Neural cell (in vitro differentiated cells): Measurements from ENCODE around the gene AEBP2.

Experiments used
- EP300 ChIP-seq: fragments of 450-650 bp; conservative IDR thresholded peaks from 2 replicates; pipeline ENCODE4 v1.6.1; 2014; ENCODE audit warnings: antibody characterized with exemption, mild to moderate bottlenecking, moderate library complexity; ENCODE audit not compliant: poor library complexity, severe bottlenecking
- EZH2 ChIP-seq: fragments of 200-600, 300-800 bp; shearing (Covaris generic), sonication (generic); IDR thresholded peaks from 2 replicates; pipeline ENCODE4 v1.6.1; 2014; ENCODE audit warnings: antibody characterized with exemption, low read length, borderline replicate concordance, mild to moderate bottlenecking; ENCODE audit not compliant: insufficient read depth, poor library complexity, severe bottlenecking
- MXI1 ChIP-seq: fragments of 450-650 bp; conservative IDR thresholded peaks from 2 replicates; pipeline ENCODE4 v1.6.1; 2014; ENCODE audit warnings: antibody characterized with exemption, mild to moderate bottlenecking; ENCODE audit not compliant: poor library complexity, severe bottlenecking
- POLR2AphosphoS5 ChIP-seq: IDR thresholded peaks from 2 replicates; pipeline ENCODE4 v1.6.1; 2012
- RAD21 ChIP-seq: fragments of 450-650 bp; conservative IDR thresholded peaks from 2 replicates; pipeline ENCODE4 v1.6.1; 2014; ENCODE audit warnings: antibody characterized with exemption, mild to moderate bottlenecking, moderate library complexity
- SMC3 ChIP-seq: fragments of 450-650 bp; conservative IDR thresholded peaks from 2 replicates; pipeline ENCODE4 v1.6.1; 2014; ENCODE audit warnings: antibody characterized with exemption, mild to moderate bottlenecking, moderate library complexity; ENCODE audit not compliant: poor library complexity
- TAF1 ChIP-seq: IDR thresholded peaks from 2 replicates; pipeline ENCODE4 v1.6.1; 2012; ENCODE audit warnings: low read depth
- TF ChIP-seq, protein P1 (sequence below): fragments of 450-650 bp; IDR thresholded peaks from 2 replicates; pipeline ENCODE4 v1.5.1; 2014; ENCODE audit warnings: antibody characterized with exemption, mild to moderate bottlenecking, moderate library complexity; ENCODE audit not compliant: poor library complexity, severe bottlenecking
- TF ChIP-seq, protein P2 (sequence below): IDR thresholded peaks from 2 replicates; pipeline ENCODE4 v1.6.1; 2012; ENCODE audit warnings: borderline replicate concordance

DNA sequence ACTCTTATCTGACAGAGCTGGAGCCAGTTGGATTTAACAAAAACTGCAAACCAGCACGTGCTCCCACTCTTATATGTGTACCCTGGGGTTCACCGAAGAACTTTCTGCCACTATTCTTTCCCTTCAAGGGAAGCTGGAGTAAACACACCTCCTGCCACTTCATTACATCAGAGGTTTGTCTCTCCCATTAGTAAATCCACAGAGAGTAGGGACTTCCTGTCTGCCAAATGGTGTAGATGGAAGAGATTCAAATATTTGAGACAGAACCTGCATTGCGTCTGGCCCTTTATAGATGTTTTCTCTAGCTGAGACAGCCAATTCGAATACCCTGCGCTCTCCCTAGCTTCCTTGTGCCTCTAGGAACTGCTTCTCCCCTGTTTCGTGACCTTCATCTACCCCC lies 29.1 kb upstream of the AEBP2 start:
- TF ChIP-seq, protein P1, sequence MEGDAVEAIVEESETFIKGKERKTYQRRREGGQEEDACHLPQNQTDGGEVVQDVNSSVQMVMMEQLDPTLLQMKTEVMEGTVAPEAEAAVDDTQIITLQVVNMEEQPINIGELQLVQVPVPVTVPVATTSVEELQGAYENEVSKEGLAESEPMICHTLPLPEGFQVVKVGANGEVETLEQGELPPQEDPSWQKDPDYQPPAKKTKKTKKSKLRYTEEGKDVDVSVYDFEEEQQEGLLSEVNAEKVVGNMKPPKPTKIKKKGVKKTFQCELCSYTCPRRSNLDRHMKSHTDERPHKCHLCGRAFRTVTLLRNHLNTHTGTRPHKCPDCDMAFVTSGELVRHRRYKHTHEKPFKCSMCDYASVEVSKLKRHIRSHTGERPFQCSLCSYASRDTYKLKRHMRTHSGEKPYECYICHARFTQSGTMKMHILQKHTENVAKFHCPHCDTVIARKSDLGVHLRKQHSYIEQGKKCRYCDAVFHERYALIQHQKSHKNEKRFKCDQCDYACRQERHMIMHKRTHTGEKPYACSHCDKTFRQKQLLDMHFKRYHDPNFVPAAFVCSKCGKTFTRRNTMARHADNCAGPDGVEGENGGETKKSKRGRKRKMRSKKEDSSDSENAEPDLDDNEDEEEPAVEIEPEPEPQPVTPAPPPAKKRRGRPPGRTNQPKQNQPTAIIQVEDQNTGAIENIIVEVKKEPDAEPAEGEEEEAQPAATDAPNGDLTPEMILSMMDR, result no peak
- TF ChIP-seq EZH2 (no peak), TAF1 (no peak), POLR2AphosphoS5 (no peak), EP300 (no peak), SMC3 (no peak), MXI1 (no peak), RAD21 (no peak)
- TF ChIP-seq, protein P2, sequence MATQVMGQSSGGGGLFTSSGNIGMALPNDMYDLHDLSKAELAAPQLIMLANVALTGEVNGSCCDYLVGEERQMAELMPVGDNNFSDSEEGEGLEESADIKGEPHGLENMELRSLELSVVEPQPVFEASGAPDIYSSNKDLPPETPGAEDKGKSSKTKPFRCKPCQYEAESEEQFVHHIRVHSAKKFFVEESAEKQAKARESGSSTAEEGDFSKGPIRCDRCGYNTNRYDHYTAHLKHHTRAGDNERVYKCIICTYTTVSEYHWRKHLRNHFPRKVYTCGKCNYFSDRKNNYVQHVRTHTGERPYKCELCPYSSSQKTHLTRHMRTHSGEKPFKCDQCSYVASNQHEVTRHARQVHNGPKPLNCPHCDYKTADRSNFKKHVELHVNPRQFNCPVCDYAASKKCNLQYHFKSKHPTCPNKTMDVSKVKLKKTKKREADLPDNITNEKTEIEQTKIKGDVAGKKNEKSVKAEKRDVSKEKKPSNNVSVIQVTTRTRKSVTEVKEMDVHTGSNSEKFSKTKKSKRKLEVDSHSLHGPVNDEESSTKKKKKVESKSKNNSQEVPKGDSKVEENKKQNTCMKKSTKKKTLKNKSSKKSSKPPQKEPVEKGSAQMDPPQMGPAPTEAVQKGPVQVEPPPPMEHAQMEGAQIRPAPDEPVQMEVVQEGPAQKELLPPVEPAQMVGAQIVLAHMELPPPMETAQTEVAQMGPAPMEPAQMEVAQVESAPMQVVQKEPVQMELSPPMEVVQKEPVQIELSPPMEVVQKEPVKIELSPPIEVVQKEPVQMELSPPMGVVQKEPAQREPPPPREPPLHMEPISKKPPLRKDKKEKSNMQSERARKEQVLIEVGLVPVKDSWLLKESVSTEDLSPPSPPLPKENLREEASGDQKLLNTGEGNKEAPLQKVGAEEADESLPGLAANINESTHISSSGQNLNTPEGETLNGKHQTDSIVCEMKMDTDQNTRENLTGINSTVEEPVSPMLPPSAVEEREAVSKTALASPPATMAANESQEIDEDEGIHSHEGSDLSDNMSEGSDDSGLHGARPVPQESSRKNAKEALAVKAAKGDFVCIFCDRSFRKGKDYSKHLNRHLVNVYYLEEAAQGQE, result no peak
